Measurements from ENCODE around the gene SMARCB1. TPM values are rescaled to one million over a fixed set of nuclear protein-coding genes. Genes with fewer than 3 reads are reported as not detected.

SMARCB1 gene
- total RNA-seq, 1 experiment from 2014 or later = 172 TPM

GRCh38 chr22:23846081-23846469, 59.3 kb downstream of the SMARCB1 start:
- H3K9me3 ChIP-seq (ENCODE audit: low read depth, low read length, poor library complexity, severe bottlenecking) = no peaks in the 10 kb centered on the region
- H3K4me1 ChIP-seq (ENCODE audit: insufficient read depth, low read length, poor library complexity, severe bottlenecking) = peaks cover 4% of the 10 kb centered on the region
- no peak for TF ChIP-seq CTCF (conservative IDR thresholded peaks at IDR 0.05; ENCODE audit: low read depth, low read length)
- TF ChIP-seq EZH2 (IDR thresholded peaks at IDR 0.05; ENCODE audit: borderline replicate concordance, low read depth, low read length, poor library complexity, severe bottlenecking) = no peak
- intact Hi-C loops (cut with micrococcal nuclease; ENCODE audit: unreplicated experiment) = loop anchor here (5.0 kb wide), 2 partner anchors 79 to 304 kb away; partner anchors contain the start of gene CHCHD10
- H3K36me3 ChIP-seq (ENCODE audit: insufficient read depth, low read length, poor library complexity, severe bottlenecking) = no peaks in the 10 kb centered on the region
- no peak for DNase-seq (ENCODE audit: low spot score)
- POLR2A ChIA-PET (ENCODE audit: low non-redundant PET) = interaction anchor here (0.6 kb wide), 1 partner anchor 87 kb away, joined by 3 read pairs; no protein-coding TSS in a partner anchor
- no peak overlapping the region for H3K27ac ChIP-seq (ENCODE audit: low read depth, low read length, poor library complexity, severe bottlenecking)
- no peaks in the 10 kb centered on the region for H3K27me3 ChIP-seq (replicated peaks; ENCODE audit: insufficient read depth, low read depth, low read length, poor library complexity)
- CTCF ChIA-PET = interaction anchor here (0.5 kb wide), 1 partner anchor 11 kb away, joined by 3 read pairs; no protein-coding TSS in a partner anchor
- H3K4me3 ChIP-seq (ENCODE audit: low read depth, low read length, poor library complexity, severe bottlenecking) = no peak overlapping the region
- no TSS peak for BruUV-seq (replicated peaks)

GRCh38 chr22:23847310-23847920, 60.6 kb downstream of the SMARCB1 start:
- no TSS peak for BruUV-seq (replicated peaks)
- no peaks in the 10 kb centered on the region for H3K36me3 ChIP-seq (ENCODE audit: insufficient read depth, low read length, poor library complexity, severe bottlenecking)
- no peak for TF ChIP-seq CTCF (conservative IDR thresholded peaks at IDR 0.05; ENCODE audit: low read depth, low read length)
- intact Hi-C loops (cut with micrococcal nuclease; ENCODE audit: unreplicated experiment) = loop anchor here (5.0 kb wide), 2 partner anchors 80 to 305 kb away; partner anchors contain the start of gene CHCHD10
- H3K27ac ChIP-seq (ENCODE audit: low read depth, low read length, poor library complexity, severe bottlenecking) = no peak overlapping the region
- no peak overlapping the region for H3K4me3 ChIP-seq (ENCODE audit: low read depth, low read length, poor library complexity, severe bottlenecking)
- no peaks in the 10 kb centered on the region for H3K9me3 ChIP-seq (ENCODE audit: low read depth, low read length, poor library complexity, severe bottlenecking)
- DNase-seq (ENCODE audit: low spot score) = no peak
- no peaks in the 10 kb centered on the region for H3K27me3 ChIP-seq (replicated peaks; ENCODE audit: insufficient read depth, low read depth, low read length, poor library complexity)
- H3K4me1 ChIP-seq (ENCODE audit: insufficient read depth, low read length, poor library complexity, severe bottlenecking) = peaks cover 4% of the 10 kb centered on the region
- ChIA-PET CTCF (no interaction called here), POLR2A (ENCODE audit: low non-redundant PET) (no interaction called here)

- TF ChIP-seq CTCF (conservative IDR thresholded peaks at IDR 0.05; ENCODE audit: low read depth, low read length) = no peak
- H3K27ac ChIP-seq (ENCODE audit: low read depth, low read length, poor library complexity, severe bottlenecking) = no peak overlapping the region
- peaks cover 4% of the 10 kb centered on the region for H3K4me1 ChIP-seq (ENCODE audit: insufficient read depth, low read length, poor library complexity, severe bottlenecking)
- no peak for DNase-seq (ENCODE audit: low spot score)
- no peak overlapping the region for H3K4me3 ChIP-seq (ENCODE audit: low read depth, low read length, poor library complexity, severe bottlenecking)
- no TSS peak for BruUV-seq (replicated peaks)
- no peaks in the 10 kb centered on the region for H3K36me3 ChIP-seq (ENCODE audit: insufficient read depth, low read length, poor library complexity, severe bottlenecking)
- intact Hi-C loops (cut with micrococcal nuclease; ENCODE audit: unreplicated experiment) = loop anchor here (5.0 kb wide), 2 partner anchors 81 to 306 kb away; partner anchors contain the start of gene CHCHD10
- no peaks in the 10 kb centered on the region for H3K9me3 ChIP-seq (ENCODE audit: low read depth, low read length, poor library complexity, severe bottlenecking)
- no peaks in the 10 kb centered on the region for H3K27me3 ChIP-seq (replicated peaks; ENCODE audit: insufficient read depth, low read depth, low read length, poor library complexity)
- POLR2A ChIA-PET (ENCODE audit: low non-redundant PET) = no interaction called here
- CTCF ChIA-PET = no interaction called here
These were observed 61.5 kb downstream of the SMARCB1 start for GRCh38 chr22:23847991-23848864.
